OCI-LY7 (cell line): Measurements from ENCODE around the gene CUEDC2. TPM values are rescaled to one million over a fixed set of nuclear protein-coding genes. Genes with fewer than 3 reads are reported as not detected.

ENCODE experiments used
- BruUV-seq: library from RNA; stranded (reverse); fragments of 400-500 nt; replicated peaks from 2 replicates; lab custom pipeline; 2021; lab: Mats Ljungman, UMichigan
- CTCF ChIA-PET: fragments of 300-600 bp; sonication (Branson Sonifier 250); formaldehyde crosslinking; loops from one replicate; lab custom pipeline; 2022; ENCODE audit warnings: antibody characterized with exemption; ENCODE audit not compliant: unreplicated experiment; lab: Charles Lee
- POLR2A ChIA-PET: fragments of 300-600 bp; sonication (Branson Sonifier 250); formaldehyde crosslinking; loops from one replicate; lab custom pipeline; 2022; ENCODE audit warnings: antibody characterized with exemption; lab: Charles Lee
- DNase-seq: peaks from one replicate; pipeline ENCODE4 v3.0.0-alpha.2; 2015; ENCODE audit warnings: low spot score
- H2AFZ ChIP-seq: fragments of 200-600 bp; sonication (generic), shearing (Covaris generic); 2 replicates; pipeline ENCODE4 v1.6.1; 2014; ENCODE audit warnings: mild to moderate bottlenecking, antibody characterized with exemption, low read length, moderate library complexity
- H3K27ac ChIP-seq: fragments of 200-600 bp; sonication (generic); 2 replicates; pipeline ENCODE4 v1.5.1; 2014; ENCODE audit warnings: mixed run types, low read depth, mild to moderate bottlenecking, moderate library complexity, low read length, inconsistent platforms; ENCODE audit not compliant: poor library complexity, severe bottlenecking
- H3K36me3 ChIP-seq: fragments of 200-600 bp; sonication (generic); 2 replicates; pipeline ENCODE4 v1.6.1; 2014; ENCODE audit warnings: mild to moderate bottlenecking, antibody characterized with exemption, low read length, moderate library complexity, mixed read lengths; ENCODE audit not compliant: insufficient read depth
- H3K4me1 ChIP-seq: fragments of 200-600 bp; sonication (generic); 2 replicates; pipeline ENCODE4 v1.5.1; 2014; ENCODE audit warnings: mild to moderate bottlenecking, low read length; ENCODE audit not compliant: insufficient read depth, poor library complexity, severe bottlenecking
- H3K4me2 ChIP-seq: fragments of 200-600 bp; sonication (generic); 2 replicates; pipeline ENCODE4 v1.6.1; 2014; ENCODE audit warnings: mild to moderate bottlenecking, low read length
- H3K4me3 ChIP-seq: fragments of 200-600 bp; sonication (generic); 2 replicates; pipeline ENCODE4 v1.5.1; 2014; ENCODE audit warnings: mild to moderate bottlenecking, low read depth, low read length; ENCODE audit not compliant: poor library complexity, severe bottlenecking
- H3K79me2 ChIP-seq: fragments of 200-600 bp; sonication (generic); 2 replicates; pipeline ENCODE4 v1.6.1; 2016; ENCODE audit warnings: low read depth, mild to moderate bottlenecking, low read length, moderate library complexity, mixed read lengths; ENCODE audit not compliant: insufficient read depth
- H3K9me2 ChIP-seq: fragments of 200-600 bp; sonication (generic); 2 replicates; pipeline ENCODE4 v1.6.1; 2016; ENCODE audit warnings: mild to moderate bottlenecking, low read length, mixed read lengths; ENCODE audit not compliant: insufficient read depth
- H3K9me3 ChIP-seq: fragments of 200-600 bp; sonication (generic); 2 replicates; pipeline ENCODE4 v1.6.1; 2014; ENCODE audit warnings: mild to moderate bottlenecking, mixed run types, low read length, mixed read lengths
- H4K20me1 ChIP-seq: fragments of 200-600 bp; sonication (generic); 2 replicates; pipeline ENCODE4 v1.6.1; 2014; ENCODE audit warnings: mild to moderate bottlenecking, antibody characterized with exemption, low read length, moderate library complexity, mixed read lengths; ENCODE audit not compliant: insufficient read depth
- EZH2phosphoT487 ChIP-seq: fragments of 200-600 bp; sonication (generic); IDR thresholded peaks from 2 replicates; pipeline ENCODE4 v1.6.1; 2018; ENCODE audit warnings: low read depth, borderline replicate concordance, mild to moderate bottlenecking, mixed run types, antibody characterized with exemption, low read length, moderate library complexity, mixed read lengths
- intact Hi-C: fragments of 100-400 bp; cut with micrococcal nuclease; formaldehyde crosslinking; loops from one replicate; pipeline ENCODE4 v1.10.0; 2022; ENCODE audit not compliant: unreplicated experiment
- total RNA-seq, 2 experiments: library from RNA; depleted of rRNA in 1 of 2; stranded (reverse); fragments of >200 nt in 1 of 2; shearing (Covaris generic) in 1 of 2; gene quantifications; 2 replicates each; pipeline ENCODE4 v1.2.3, GENCODE V29; 2014 to 2022
- TF ChIP-seq, protein P1 (sequence below): fragments of 200-600 bp; sonication (generic); conservative IDR thresholded peaks from 2 replicates; pipeline ENCODE4 v1.5.1; 2014; ENCODE audit warnings: mild to moderate bottlenecking, antibody characterized with exemption, low read length, moderate library complexity, mixed read lengths

CUEDC2 gene
- total RNA-seq, 2 experiments from 2014 or later, result 48.9 to 73.3 TPM

DNA sequence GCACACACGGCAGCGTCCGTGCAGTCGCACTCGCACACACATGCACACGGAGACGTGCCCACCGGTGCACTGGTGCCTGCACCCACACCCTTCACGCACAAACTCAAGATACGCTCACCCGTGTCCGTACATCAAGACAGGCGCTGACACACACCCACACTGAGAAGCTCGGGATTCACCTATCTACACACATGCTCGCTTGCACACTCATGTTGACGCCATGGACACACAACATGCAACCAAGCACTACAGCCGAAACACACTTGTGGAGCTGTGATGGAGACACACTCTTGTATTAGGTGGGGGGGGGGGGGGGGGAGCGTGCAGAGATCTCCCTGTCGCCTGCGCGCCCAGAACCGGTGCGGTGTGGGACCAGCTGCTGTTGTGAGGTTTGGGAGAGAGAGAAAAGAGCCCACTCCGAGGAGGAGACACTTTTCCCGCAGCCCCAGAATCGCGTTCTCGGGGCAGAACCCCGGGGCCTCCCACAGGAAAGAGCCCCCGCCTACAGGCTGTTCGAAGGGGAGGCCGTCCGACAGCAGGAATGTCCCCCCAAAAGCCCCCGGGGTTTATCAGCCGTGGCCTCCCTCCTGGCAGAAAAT, 37.5 kb downstream of the CUEDC2 start:
- intact Hi-C loops, result loop anchor here (1.0 to 5.0 kb wide), 5 partner anchors 26 to 228 kb away; no protein-coding TSS in a partner anchor
- TF ChIP-seq, protein P1, sequence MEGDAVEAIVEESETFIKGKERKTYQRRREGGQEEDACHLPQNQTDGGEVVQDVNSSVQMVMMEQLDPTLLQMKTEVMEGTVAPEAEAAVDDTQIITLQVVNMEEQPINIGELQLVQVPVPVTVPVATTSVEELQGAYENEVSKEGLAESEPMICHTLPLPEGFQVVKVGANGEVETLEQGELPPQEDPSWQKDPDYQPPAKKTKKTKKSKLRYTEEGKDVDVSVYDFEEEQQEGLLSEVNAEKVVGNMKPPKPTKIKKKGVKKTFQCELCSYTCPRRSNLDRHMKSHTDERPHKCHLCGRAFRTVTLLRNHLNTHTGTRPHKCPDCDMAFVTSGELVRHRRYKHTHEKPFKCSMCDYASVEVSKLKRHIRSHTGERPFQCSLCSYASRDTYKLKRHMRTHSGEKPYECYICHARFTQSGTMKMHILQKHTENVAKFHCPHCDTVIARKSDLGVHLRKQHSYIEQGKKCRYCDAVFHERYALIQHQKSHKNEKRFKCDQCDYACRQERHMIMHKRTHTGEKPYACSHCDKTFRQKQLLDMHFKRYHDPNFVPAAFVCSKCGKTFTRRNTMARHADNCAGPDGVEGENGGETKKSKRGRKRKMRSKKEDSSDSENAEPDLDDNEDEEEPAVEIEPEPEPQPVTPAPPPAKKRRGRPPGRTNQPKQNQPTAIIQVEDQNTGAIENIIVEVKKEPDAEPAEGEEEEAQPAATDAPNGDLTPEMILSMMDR, result no peak
- TF ChIP-seq EZH2phosphoT487, result no peak
- CTCF ChIA-PET, result interaction anchor here (0.6 to 1.0 kb wide), 2 partner anchors 107 to 237 kb away, joined by 3 read pairs; partner anchors contain the start of gene ACTR1A
- Histone ChIP-seq H2AFZ (peak overlapping the region; percentile 73), H3K4me2 (peak overlapping the region; percentile 84), H4K20me1 (no peaks in the 10 kb centered on the region), H3K4me3 (peak overlapping the region; percentile 78), H3K36me3 (peaks cover 21% of the 10 kb centered on the region), H3K9me3 (no peaks in the 10 kb centered on the region), H3K4me1 (peaks cover 28% of the 10 kb centered on the region), H3K79me2 (peaks cover 9% of the 10 kb centered on the region; the same call in 1 of the 2 replicates), H3K27ac (peak overlapping the region; percentile 70), H3K9me2 (no peaks in the 10 kb centered on the region)
- POLR2A ChIA-PET, result interaction anchor here (0.6 to 1.8 kb wide), 5 partner anchors 26 to 144 kb away, joined by 3 to 11 read pairs (median 3); partner anchors contain the start of genes C10orf95, CUEDC2 and FBXL15
- no TSS peak for BruUV-seq
- DNase-seq, result no peak

DNA sequence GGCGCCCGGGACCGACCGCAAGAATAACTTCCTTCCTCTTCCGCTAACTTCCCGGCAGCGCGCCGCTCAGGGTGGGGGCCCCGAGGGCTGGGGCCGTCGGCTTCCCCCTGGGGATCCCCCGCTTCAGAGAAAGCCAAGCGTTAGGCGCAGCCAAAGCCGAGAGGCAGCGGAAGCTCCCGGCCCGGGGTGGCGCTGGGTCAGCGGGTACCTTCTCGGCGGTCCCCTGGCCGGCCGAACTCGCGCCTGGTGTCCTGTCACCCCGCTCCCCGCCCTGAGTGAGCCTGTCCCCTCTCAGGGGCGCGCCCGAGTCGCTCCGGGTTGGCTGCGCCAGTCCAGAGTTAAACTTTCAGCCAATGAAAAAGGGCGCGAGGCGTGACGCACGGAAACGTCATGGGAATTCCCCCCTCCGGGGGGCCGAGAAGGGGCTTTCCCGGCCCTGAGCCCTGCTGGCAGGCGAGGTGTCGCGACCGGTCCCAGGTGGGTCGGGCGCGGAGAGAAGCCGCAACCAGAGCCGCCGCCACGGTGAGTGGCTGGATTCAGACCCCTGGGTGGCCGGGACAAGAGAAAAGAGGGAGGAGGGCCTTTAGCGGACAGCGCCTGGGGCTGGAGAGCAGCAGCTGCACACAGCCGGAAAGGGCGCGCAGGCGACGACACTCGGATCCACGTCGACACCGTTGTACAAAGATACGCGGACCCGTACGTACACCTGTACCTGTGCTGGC, 38.1 kb downstream of the CUEDC2 start:
- Histone ChIP-seq H4K20me1 (no peaks in the 10 kb centered on the region), H3K4me3 (peak overlapping the region; percentile 78), H3K9me3 (no peaks in the 10 kb centered on the region), H3K4me1 (peaks cover 23% of the 10 kb centered on the region), H3K36me3 (peaks cover 17% of the 10 kb centered on the region), H3K27ac (peak overlapping the region; percentile 70), H2AFZ (peak overlapping the region; percentile 73), H3K79me2 (peaks cover 9% of the 10 kb centered on the region; the same call in 1 of the 2 replicates), H3K4me2 (peak overlapping the region; percentile 84), H3K9me2 (no peaks in the 10 kb centered on the region)
- ChIA-PET POLR2A (interaction anchor here (0.6 to 1.8 kb wide), 5 partner anchors 26 to 67 kb away, joined by 3 to 11 read pairs (median 3); partner anchors contain the start of genes C10orf95, CUEDC2 and FBXL15), CTCF (interaction anchor here (0.6 to 1.0 kb wide), 2 partner anchors 108 to 238 kb away, joined by 3 read pairs; partner anchors contain the start of gene ACTR1A)
- intact Hi-C loops, result loop anchor here (1.0 kb wide), 3 partner anchors 27 to 189 kb away; no protein-coding TSS in a partner anchor
- DNase-seq, result peak; percentile 96
- TF ChIP-seq, protein P1, result peak; percentile 95
- TF ChIP-seq EZH2phosphoT487, result no peak
- BruUV-seq, result no TSS peak
